Stomach (tissue), 9 donors: ENCODE measurements around the gene TUBB1. TPM values are rescaled to one million over a fixed set of nuclear protein-coding genes. Genes with fewer than 3 reads are reported as not detected.

ENCODE experiments used
- DNase-seq, 2 donors: peaks; one replicate each; pipeline versions ENCODE4 v3.0.0 to v3.0.0-alpha.2; 2013 to 2019
- H3K27ac ChIP-seq, 5 donors: fragments of 200-600 bp in 4 of 5; sonication (generic) in 4 of 5; one replicate each; pipeline ENCODE4 v1.5.1; 2013 to 2019; ENCODE audit warnings: mild to moderate bottlenecking in 1 of 5, moderate library complexity in 1 of 5
- H3K27me3 ChIP-seq, 3 donors: fragments of 200-600 bp; sonication (generic); one replicate each; pipeline ENCODE4 v1.5.1; 2017 to 2019; ENCODE audit warnings: mixed run types in 1 of 3
- H3K36me3 ChIP-seq, 4 donors: fragments of 200-600 bp; sonication (generic); 1 replicate in 3 of 4; 2 replicates in 1 of 4; pipeline ENCODE4 v1.5.1; 2016 to 2019
- H3K4me1 ChIP-seq, 4 donors: fragments of 200-600 bp; sonication (generic); one replicate each; pipeline ENCODE4 v1.5.1; 2016 to 2019
- H3K4me3 ChIP-seq, 4 donors: fragments of 200-600 bp; sonication (generic) in 3 of 4; one replicate each; pipeline ENCODE4 v1.5.1; 2016 to 2019; ENCODE audit warnings: mild to moderate bottlenecking in 1 of 4
- H3K9me3 ChIP-seq, 4 donors: fragments of 200-600 bp; sonication (generic); one replicate each; pipeline ENCODE4 v1.5.1; 2016 to 2019
- CTCF ChIP-seq, 7 experiments: fragments of 450-650 bp in 4 of 7; fragments of 200-600 bp in 3 of 7; sonication (generic) in 3 of 7; IDR thresholded peaks; one replicate each; pipeline ENCODE4 v1.5.1; 2016 to 2019; ENCODE audit warnings: antibody characterized with exemption in 7 of 7, control low read depth in 2 of 7, mild to moderate bottlenecking in 1 of 7
- EP300 ChIP-seq: sonication (generic); formaldehyde crosslinking; IDR thresholded peaks from one replicate; pipeline ENCODE4 v1.6.1; 2017; ENCODE audit warnings: antibody characterized with exemption
- POLR2A ChIP-seq, 4 donors: fragments of 450-650 bp; IDR thresholded peaks; one replicate each; pipeline ENCODE4 v1.6.1; 2016; ENCODE audit warnings: antibody characterized with exemption in 4 of 4, control low read depth in 2 of 4, mild to moderate bottlenecking in 1 of 4, moderate library complexity in 1 of 4
- POLR2AphosphoS5 ChIP-seq, 3 donors: sonication (generic); formaldehyde crosslinking; IDR thresholded peaks; one replicate each; pipeline ENCODE4 v1.6.1; 2016; ENCODE audit warnings: antibody characterized with exemption in 3 of 3
- WGBS, 5 donors: extraction: QIAGEN DNeasy Blood & Tissue Kit in 3 of 5; methylation state at CpG; one replicate each; pipeline versions ENCODE4 v1.1.5 to v1.1.7; 2013 to 2018; 5-methylcytosine and 5-hydroxymethylcytosine counted together
- intact Hi-C: fragments of 100-400 bp; cut with DNase I; formaldehyde crosslinking; loops from one replicate; pipeline ENCODE4 v1.15.1; 2023; ENCODE audit warnings: low total_unique reads
- polyA plus RNA-seq, 3 donors: library from polyadenylated mRNA; stranded (reverse); fragments of 200-250 nt; gene quantifications; one replicate each; pipeline ENCODE4 v1.2.3, GENCODE V29; 2013
- total RNA-seq, 5 donors: library from RNA; depleted of rRNA; stranded (reverse); fragments of >200 nt; gene quantifications; one replicate each; pipeline versions ENCODE4 v1.1.0 to v1.2.3, GENCODE V29; 2014 to 2016
- donor health status: healthy with polysubstance abuse.
- donor health status: Bipolar disorder and iron deficiency.
- donor health status: healthy.

Gene TUBB1
- total and polyA plus RNA-seq, 8 donors = 0.03 to 0.55 (median 0.12) TPM; not detected in 5

DNA sequence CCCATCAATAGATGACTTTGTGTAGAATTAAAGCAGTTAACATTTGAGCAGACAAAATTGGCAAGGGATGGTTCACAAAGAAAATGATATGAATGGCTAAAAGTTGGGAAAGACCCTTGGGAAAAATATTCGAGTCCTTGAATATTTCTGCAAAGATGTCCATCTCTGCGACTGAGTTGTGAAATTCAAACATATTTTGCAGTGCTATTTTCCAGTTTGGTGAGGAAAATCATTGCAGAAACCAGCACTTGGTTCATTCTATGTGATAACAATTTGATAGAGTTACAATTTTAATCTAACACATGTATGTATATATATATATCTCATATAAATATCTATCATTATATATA is 29.4 kb downstream of the TUBB1 start:
- no peak for DNase-seq
- H3K9me3 ChIP-seq = no peaks in the 10 kb centered on the region
- intact Hi-C loops = loop anchor here (10.0 kb wide), 1 partner anchor 64 kb away; the partner anchor contains the start of gene NELFCD
- no peak overlapping the region for H3K4me3 ChIP-seq
- 80 to 90% (median 87%) methylated on average over 2 of the region's 2 CpGs for WGBS, 5 donors
- H3K27me3 ChIP-seq = peaks cover 0 to 23% (median 0%) of the 10 kb centered on the region in 3 donors
- TF ChIP-seq EP300 (no peak), CTCF (IDR thresholded peaks at IDR 0.05) (no peak), POLR2AphosphoS5 (IDR thresholded peaks at IDR 0.05) (no peak)
- peak overlapping the region in 1 of 5 donors; percentile 39 for H3K27ac ChIP-seq
- H3K4me1 ChIP-seq = peaks cover 0 to 3% (median 0%) of the 10 kb centered on the region in 4 donors
- no peaks in the 10 kb centered on the region for H3K36me3 ChIP-seq

GRCh38 chr20:59050437-59050836 is 31.2 kb downstream of the TUBB1 start:
- intact Hi-C loops = no loop called here
- WGBS, 5 donors = 77 to 89% (median 82%) methylated on average over 1 of the region's 1 CpG

GRCh38 chr20:59051666-59052185 is 32.5 kb downstream of the TUBB1 start:
- Histone ChIP-seq H3K4me3 (no peak overlapping the region), H3K9me3 (no peaks in the 10 kb centered on the region), H3K27me3 (peaks cover 0 to 23% (median 0%) of the 10 kb centered on the region in 3 donors), H3K27ac (no peak overlapping the region), H3K4me1 (no peaks in the 10 kb centered on the region), H3K36me3 (no peaks in the 10 kb centered on the region)
- WGBS, 5 donors = 53 to 71% (median 61%) methylated on average over 6 of the region's 6 CpGs
- peak in 1 of 2 donors; percentile 66 for DNase-seq
- TF ChIP-seq POLR2AphosphoS5 (IDR thresholded peaks at IDR 0.05) (no peak), CTCF (IDR thresholded peaks at IDR 0.05) (no peak), POLR2A (IDR thresholded peaks at IDR 0.05) (no peak)
- intact Hi-C loops = no loop called here

More at GRCh38 chr20:59050437-59050836, 31.2 kb downstream of the TUBB1 start:
- no peak overlapping the region for H3K27ac ChIP-seq
- no peaks in the 10 kb centered on the region for H3K36me3 ChIP-seq
- no peak overlapping the region for H3K4me3 ChIP-seq
- no peaks in the 10 kb centered on the region for H3K4me1 ChIP-seq
- H3K9me3 ChIP-seq = no peaks in the 10 kb centered on the region
- H3K27me3 ChIP-seq = peaks cover 0 to 23% (median 0%) of the 10 kb centered on the region in 3 donors
- DNase-seq = no peak
- TF ChIP-seq EP300 (no peak), CTCF (IDR thresholded peaks at IDR 0.05) (no peak), POLR2A (IDR thresholded peaks at IDR 0.05) (no peak), POLR2AphosphoS5 (IDR thresholded peaks at IDR 0.05) (no peak)

GRCh38 chr20:59055302-59055701 is 36.1 kb downstream of the TUBB1 start:
- 53 to 70% (median 62%) methylated on average over 7 of the region's 7 CpGs for whole genome bisulfite sequencing, 5 donors
- Histone ChIP-seq H3K9me3 (no peaks in the 10 kb centered on the region), H3K27me3 (peaks cover 0 to 19% (median 0%) of the 10 kb centered on the region in 3 donors), H3K4me1 (no peaks in the 10 kb centered on the region), H3K36me3 (no peaks in the 10 kb centered on the region), H3K27ac (no peak overlapping the region), H3K4me3 (no peak overlapping the region)
- TF ChIP-seq POLR2AphosphoS5 (IDR thresholded peaks at IDR 0.05) (no peak), CTCF (IDR thresholded peaks at IDR 0.05) (peak in 3 of 7 experiments; percentile 10 to 13 (median 13)), POLR2A (IDR thresholded peaks at IDR 0.05) (no peak), EP300 (no peak)
- intact Hi-C loops = no loop called here
- DNase-seq = peak in 1 of 2 donors; percentile 35
